Measurements from ENCODE around the gene ZNF385C.

ZNF385C gene

GRCh38 chr17:42055027-42055426 is 43.2 kb downstream of the ZNF385C start:
- TF ChIP-seq, protein P1, sequence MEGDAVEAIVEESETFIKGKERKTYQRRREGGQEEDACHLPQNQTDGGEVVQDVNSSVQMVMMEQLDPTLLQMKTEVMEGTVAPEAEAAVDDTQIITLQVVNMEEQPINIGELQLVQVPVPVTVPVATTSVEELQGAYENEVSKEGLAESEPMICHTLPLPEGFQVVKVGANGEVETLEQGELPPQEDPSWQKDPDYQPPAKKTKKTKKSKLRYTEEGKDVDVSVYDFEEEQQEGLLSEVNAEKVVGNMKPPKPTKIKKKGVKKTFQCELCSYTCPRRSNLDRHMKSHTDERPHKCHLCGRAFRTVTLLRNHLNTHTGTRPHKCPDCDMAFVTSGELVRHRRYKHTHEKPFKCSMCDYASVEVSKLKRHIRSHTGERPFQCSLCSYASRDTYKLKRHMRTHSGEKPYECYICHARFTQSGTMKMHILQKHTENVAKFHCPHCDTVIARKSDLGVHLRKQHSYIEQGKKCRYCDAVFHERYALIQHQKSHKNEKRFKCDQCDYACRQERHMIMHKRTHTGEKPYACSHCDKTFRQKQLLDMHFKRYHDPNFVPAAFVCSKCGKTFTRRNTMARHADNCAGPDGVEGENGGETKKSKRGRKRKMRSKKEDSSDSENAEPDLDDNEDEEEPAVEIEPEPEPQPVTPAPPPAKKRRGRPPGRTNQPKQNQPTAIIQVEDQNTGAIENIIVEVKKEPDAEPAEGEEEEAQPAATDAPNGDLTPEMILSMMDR (conservative IDR thresholded peaks at IDR 0.05; ENCODE audit: control insufficient read depth, insufficient read depth, low read depth, low read length) = no peak
- no peak overlapping the region for H3K4me3 ChIP-seq (ENCODE audit: control insufficient read depth, low read depth, low read length)
- DNase-seq (ENCODE audit: low read depth) = no peak

DNA sequence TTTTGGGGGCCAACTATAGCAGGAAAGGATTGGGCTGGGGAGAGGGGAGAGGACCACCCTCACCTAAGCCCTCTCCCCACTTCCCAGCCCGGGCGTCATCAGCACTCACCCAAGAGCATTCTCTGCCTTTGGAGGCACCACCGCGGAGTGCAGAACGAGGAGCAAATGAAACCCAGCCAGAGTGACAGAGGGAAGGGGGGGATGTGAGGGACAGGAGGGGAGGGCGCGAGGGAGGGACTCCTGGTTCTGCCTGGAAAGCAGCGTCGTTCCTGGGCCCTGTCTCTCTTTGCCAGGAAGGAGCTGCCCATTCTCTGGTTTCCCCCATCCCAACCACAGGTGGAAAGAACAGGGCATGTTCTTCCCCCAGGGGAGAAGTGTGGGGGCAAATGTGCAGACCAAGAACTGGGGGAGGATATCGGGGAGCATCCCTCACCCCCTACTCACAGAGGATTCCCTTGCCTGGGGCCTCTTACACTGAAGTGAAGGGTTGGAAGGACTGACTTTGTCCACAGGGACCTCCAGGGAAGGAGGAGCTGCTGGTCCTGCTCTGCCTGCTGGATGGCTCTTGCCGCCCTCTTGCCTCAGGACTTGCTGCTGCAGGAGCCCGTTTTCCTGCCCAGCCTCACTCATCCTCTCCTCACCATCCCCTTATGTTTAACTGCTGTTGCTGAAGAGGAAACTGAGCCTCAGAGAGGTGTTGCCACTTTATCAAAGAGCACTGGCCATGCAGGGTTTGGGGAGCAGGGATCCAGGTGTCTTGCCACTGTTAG is 44.4 kb downstream of the ZNF385C start:
- TF ChIP-seq, protein P1 (conservative IDR thresholded peaks at IDR 0.05; ENCODE audit: control insufficient read depth, insufficient read depth, low read depth, low read length) = no peak

DNA sequence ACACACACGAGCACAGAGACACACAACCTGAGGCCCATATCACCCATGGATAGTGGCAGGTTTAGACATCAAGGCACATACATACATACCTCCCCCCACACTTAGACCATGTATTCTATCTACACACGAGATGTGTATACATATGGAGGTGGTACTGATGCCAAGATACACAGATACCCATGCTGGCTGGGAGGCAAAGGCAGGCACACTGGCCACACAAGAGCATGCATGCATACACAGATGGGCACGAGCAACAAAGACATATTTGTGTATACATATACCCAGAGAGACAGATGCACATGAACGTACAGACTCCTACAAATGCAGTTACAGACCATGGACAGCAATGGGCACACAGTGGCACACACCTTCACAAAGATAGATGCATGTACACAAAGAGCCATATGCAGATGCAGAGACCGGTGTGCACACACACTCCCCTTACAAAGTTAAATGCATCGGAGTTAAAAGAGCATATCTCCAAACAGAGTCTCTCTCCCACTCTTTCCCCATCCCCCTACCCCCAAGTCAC is 45.9 kb downstream of the ZNF385C start:
- TF ChIP-seq, protein P1 (conservative IDR thresholded peaks at IDR 0.05; ENCODE audit: control insufficient read depth, insufficient read depth, low read depth, low read length) = no peak
- DNase-seq (ENCODE audit: low read depth) = no peak
- H3K4me3 ChIP-seq (ENCODE audit: control insufficient read depth, low read depth, low read length) = no peak overlapping the region

More for the DNA sequence above, 44.4 kb downstream of the ZNF385C start:
- DNase-seq (ENCODE audit: low read depth) = no peak
- no peak overlapping the region for H3K4me3 ChIP-seq (ENCODE audit: control insufficient read depth, low read depth, low read length)

DNA sequence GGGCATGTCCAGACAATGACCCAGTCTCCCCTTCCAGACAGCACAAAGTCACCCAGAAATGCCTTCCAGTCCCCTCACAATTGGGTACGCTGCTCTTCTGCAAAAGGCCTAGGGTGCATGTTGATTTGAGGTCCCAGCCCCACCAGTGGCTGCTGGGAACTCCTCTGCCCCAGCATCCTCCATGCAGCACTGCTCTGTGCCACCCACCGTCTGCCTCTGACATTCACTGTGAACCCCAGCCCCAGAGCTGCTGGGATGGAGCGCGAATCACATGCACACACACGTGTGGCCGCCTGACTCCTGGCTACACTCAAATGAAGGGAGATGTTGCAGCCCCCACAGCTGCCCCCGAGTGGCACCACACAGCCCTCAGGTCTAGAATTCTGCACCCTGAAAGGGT is 46.6 kb downstream of the ZNF385C start:
- no peak for DNase-seq (ENCODE audit: low read depth)
- H3K4me3 ChIP-seq (ENCODE audit: control insufficient read depth, low read depth, low read length) = no peak overlapping the region
- TF ChIP-seq, protein P1 (conservative IDR thresholded peaks at IDR 0.05; ENCODE audit: control insufficient read depth, insufficient read depth, low read depth, low read length) = no peak

DNA sequence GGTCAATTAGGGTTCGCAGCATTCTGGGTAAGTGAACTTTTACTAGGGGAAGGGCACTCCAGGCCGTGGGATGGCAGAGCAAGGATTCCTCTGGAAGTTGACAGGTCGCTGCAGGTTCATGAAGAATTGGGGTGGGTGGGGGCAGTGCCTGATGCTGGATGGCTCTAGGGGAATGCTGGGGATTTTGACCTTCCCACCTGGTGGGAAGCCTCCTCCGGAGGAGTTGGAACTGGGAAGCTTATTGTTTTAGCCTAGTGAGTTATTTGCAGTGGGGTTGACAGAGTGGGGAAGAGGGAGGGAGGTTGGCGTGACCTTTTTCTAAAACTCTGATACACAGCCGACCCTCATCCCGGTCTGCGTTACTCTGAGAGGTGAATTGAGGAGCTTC is 47.3 kb downstream of the ZNF385C start:
- DNase-seq (ENCODE audit: low read depth) = no peak
- TF ChIP-seq, protein P1 (conservative IDR thresholded peaks at IDR 0.05; ENCODE audit: control insufficient read depth, insufficient read depth, low read depth, low read length) = no peak
- H3K4me3 ChIP-seq (ENCODE audit: control insufficient read depth, low read depth, low read length) = no peak overlapping the region

GRCh38 chr17:42050393-42051012 is 47.8 kb downstream of the ZNF385C start, which contains the start of gene C17orf113:
Gene C17orf113, minus strand, starts transcription at chr17:42050601. Its CDS starts 7,225 bp downstream, at chr17:42043376.
- TF ChIP-seq, protein P1 (conservative IDR thresholded peaks at IDR 0.05; ENCODE audit: control insufficient read depth, insufficient read depth, low read depth, low read length) = peak; percentile 14
- peak; percentile 6 for DNase-seq (ENCODE audit: low read depth)
- peak within 1 kb of the TSS; percentile 12 for H3K4me3 ChIP-seq (ENCODE audit: control insufficient read depth, low read depth, low read length)

All from fibroblast of mammary gland (primary cell).